ENCODE results near the gene ADAMTS2.

Gene ADAMTS2

DNA sequence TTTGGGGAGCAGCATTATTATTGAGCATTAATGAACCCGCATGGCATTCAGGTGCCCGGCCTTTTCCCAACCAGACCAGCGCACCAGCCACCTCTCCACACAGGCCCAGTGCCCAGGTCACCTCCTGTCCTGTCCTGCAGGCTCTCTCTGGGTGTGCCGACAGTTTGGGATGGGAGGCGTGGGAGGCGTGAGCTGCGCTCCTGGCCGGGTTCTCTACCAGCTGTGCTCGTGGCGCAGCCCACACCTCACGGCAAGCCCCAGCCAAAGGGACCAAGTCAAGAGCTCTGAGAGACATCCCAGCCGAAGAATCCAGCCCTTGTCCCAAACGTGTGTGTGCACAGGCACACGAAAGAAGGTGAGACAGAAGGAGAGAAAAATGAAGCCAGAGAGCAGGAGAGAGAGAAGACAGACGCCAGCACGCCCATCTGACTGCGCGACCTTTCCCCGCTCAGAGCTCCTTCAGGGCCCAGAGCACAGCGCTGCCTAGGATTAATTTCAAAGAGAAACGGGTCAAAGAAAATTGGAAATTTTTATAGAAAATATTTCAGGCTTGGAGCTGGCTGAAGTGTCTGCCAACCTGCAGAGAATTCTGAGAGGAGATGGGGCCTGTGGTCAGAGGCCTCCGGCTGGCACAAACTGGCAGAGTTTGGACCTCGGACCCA, 81.7 kb downstream of the ADAMTS2 start:
- no peak overlapping the region for H3K4me3 ChIP-seq (ENCODE audit: insufficient read depth, low read length, poor library complexity, severe bottlenecking)
- no peaks in the 10 kb centered on the region for H3F3A ChIP-seq (ENCODE audit: insufficient read depth)
- H4K20me1 ChIP-seq (ENCODE audit: low read depth, low read length) = no peaks in the 10 kb centered on the region
- no peak overlapping the region for H3K4me2 ChIP-seq (ENCODE audit: low read depth, low read length, poor library complexity, severe bottlenecking)
- H3K9me2 ChIP-seq (replicated peaks; ENCODE audit: insufficient read depth, low read length) = no peaks in the 10 kb centered on the region
- H3K36me3 ChIP-seq (ENCODE audit: low read length) = no peaks in the 10 kb centered on the region
- H3K27me3 ChIP-seq (ENCODE audit: low read length) = no peaks in the 10 kb centered on the region
- no peaks in the 10 kb centered on the region for H3K79me2 ChIP-seq (ENCODE audit: insufficient read depth, low read length)
- no peak overlapping the region for H3K27ac ChIP-seq (ENCODE audit: low read depth, low read length)
- TF ChIP-seq, protein P1, sequence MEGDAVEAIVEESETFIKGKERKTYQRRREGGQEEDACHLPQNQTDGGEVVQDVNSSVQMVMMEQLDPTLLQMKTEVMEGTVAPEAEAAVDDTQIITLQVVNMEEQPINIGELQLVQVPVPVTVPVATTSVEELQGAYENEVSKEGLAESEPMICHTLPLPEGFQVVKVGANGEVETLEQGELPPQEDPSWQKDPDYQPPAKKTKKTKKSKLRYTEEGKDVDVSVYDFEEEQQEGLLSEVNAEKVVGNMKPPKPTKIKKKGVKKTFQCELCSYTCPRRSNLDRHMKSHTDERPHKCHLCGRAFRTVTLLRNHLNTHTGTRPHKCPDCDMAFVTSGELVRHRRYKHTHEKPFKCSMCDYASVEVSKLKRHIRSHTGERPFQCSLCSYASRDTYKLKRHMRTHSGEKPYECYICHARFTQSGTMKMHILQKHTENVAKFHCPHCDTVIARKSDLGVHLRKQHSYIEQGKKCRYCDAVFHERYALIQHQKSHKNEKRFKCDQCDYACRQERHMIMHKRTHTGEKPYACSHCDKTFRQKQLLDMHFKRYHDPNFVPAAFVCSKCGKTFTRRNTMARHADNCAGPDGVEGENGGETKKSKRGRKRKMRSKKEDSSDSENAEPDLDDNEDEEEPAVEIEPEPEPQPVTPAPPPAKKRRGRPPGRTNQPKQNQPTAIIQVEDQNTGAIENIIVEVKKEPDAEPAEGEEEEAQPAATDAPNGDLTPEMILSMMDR (IDR thresholded peaks at IDR 0.05; ENCODE audit: insufficient read depth, low read length, poor library complexity, severe bottlenecking) = no peak
- no peak for TF ChIP-seq EZH2phosphoT487 (conservative IDR thresholded peaks at IDR 0.05; ENCODE audit: low read length)
- H3K9me3 ChIP-seq (ENCODE audit: insufficient read depth, low read length) = no peaks in the 10 kb centered on the region
- H2AFZ ChIP-seq (ENCODE audit: low read depth, low read length, severe bottlenecking) = no peak overlapping the region
- no peak overlapping the region for H3K9ac ChIP-seq (ENCODE audit: low read length)

DNA sequence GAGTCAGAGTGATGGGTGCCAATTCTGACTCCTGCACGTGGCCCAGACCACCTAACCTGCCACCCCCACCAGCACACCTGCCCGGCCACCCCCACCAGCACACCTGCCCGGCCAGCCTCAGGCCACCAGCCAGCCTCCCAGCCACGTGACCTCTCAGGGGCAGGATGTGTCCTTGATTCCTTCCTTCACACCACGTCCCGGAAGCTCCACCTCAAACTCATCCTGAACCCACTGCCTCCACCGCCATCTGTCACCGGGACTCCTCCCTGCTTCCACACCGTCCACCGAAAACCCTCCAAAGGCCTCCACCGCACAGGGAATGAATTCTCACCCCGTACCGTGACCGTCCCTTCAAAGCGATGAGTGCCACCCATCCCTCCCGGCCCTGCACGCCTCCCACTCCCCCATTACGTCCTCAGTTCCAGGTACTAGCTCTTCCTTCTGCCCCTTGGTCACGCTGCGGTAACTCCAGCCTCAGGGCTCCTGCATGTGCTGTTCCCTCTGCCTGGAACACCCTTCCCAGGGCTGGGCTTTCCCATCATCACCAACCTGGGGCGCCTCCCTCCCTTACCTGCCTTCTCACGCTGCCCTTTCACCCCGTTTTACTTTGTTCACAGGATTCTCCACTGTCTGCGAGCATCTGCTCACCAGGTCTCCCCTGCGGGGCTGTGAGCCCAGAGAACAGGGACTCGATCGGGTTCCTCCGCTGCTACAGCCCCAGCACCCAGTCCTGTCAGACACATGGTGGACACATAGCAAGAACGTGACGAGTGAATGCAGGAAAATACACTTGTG, 82.9 kb downstream of the ADAMTS2 start:
- Histone ChIP-seq H3K9me3 (ENCODE audit: insufficient read depth, low read length) (no peaks in the 10 kb centered on the region), H3K9me2 (replicated peaks; ENCODE audit: insufficient read depth, low read length) (no peaks in the 10 kb centered on the region), H3F3A (ENCODE audit: insufficient read depth) (no peaks in the 10 kb centered on the region), H3K27me3 (ENCODE audit: low read length) (no peaks in the 10 kb centered on the region), H3K27ac (ENCODE audit: low read depth, low read length) (no peak overlapping the region), H3K4me3 (ENCODE audit: insufficient read depth, low read length, poor library complexity, severe bottlenecking) (no peak overlapping the region), H3K36me3 (ENCODE audit: low read length) (no peaks in the 10 kb centered on the region), H4K20me1 (ENCODE audit: low read depth, low read length) (no peaks in the 10 kb centered on the region), H3K79me2 (ENCODE audit: insufficient read depth, low read length) (no peaks in the 10 kb centered on the region), H2AFZ (ENCODE audit: low read depth, low read length, severe bottlenecking) (no peak overlapping the region), H3K4me2 (ENCODE audit: low read depth, low read length, poor library complexity, severe bottlenecking) (no peak overlapping the region), H3K9ac (ENCODE audit: low read length) (no peak overlapping the region)
- TF ChIP-seq EZH2phosphoT487 (conservative IDR thresholded peaks at IDR 0.05; ENCODE audit: low read length) = no peak
- TF ChIP-seq, protein P1 (IDR thresholded peaks at IDR 0.05; ENCODE audit: insufficient read depth, low read length, poor library complexity, severe bottlenecking) = no peak

DNA sequence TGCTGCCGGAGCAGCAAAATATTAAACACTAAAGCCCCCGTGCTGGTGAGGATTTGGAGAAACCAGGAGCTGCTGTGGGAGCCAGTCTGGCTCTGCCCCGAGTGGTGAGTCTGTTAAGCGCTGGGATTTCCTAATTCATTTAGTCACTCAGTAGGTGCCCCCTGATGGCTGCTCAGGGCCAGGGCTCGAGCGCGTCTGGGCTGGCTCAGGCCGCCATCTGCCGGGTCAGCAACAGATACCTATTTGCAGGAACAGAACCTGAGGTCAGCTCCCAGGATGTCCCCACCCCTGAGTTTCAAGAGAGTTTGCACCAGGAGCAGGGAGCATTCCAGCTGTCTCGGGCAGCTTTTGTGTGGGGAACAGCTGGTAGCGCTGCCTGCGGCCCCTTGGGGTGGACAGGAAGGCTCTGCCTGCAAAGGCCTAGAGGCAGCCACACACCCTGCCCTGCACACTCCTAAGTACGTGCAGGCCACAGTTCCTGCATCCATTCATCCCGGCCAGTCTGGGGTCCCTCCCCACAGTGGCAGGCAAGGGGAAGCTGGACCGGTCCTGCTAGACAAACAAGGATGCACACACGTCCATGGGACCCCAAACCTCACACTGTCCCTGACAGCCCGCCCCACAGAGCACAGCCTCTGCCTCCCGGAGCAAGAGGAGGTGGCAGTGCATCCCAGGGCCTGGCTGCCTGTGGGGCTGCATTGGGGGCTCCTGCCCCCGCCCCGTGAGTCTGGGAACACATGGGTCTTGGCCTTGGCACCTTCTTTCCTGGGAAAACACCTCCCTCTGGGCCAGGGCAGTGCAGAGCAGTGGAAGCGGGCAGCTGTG, 83.7 kb downstream of the ADAMTS2 start:
- Histone ChIP-seq H3K4me2 (ENCODE audit: low read depth, low read length, poor library complexity, severe bottlenecking) (no peak overlapping the region), H3K9ac (ENCODE audit: low read length) (no peak overlapping the region), H3F3A (ENCODE audit: insufficient read depth) (no peaks in the 10 kb centered on the region), H3K27me3 (ENCODE audit: low read length) (no peaks in the 10 kb centered on the region), H3K9me2 (replicated peaks; ENCODE audit: insufficient read depth, low read length) (no peaks in the 10 kb centered on the region), H2AFZ (ENCODE audit: low read depth, low read length, severe bottlenecking) (no peak overlapping the region), H4K20me1 (ENCODE audit: low read depth, low read length) (no peaks in the 10 kb centered on the region), H3K36me3 (ENCODE audit: low read length) (no peaks in the 10 kb centered on the region), H3K79me2 (ENCODE audit: insufficient read depth, low read length) (no peaks in the 10 kb centered on the region), H3K9me3 (ENCODE audit: insufficient read depth, low read length) (no peaks in the 10 kb centered on the region), H3K27ac (ENCODE audit: low read depth, low read length) (no peak overlapping the region), H3K4me3 (ENCODE audit: insufficient read depth, low read length, poor library complexity, severe bottlenecking) (no peak overlapping the region)
- TF ChIP-seq EZH2phosphoT487 (conservative IDR thresholded peaks at IDR 0.05; ENCODE audit: low read length) = no peak
- TF ChIP-seq, protein P1 (IDR thresholded peaks at IDR 0.05; ENCODE audit: insufficient read depth, low read length, poor library complexity, severe bottlenecking) = no peak
